Stimulated activated naive B cell treated with anti-CD40 and anti-IgM and Interleukin-4, amounts not matched to agents 10 μg/mL and 1 μg/mL and 100 μg/mL, for 72 hours (primary cell): ENCODE results near the gene XPO6.
"Not testable (repeated sequence)": the region's sequence is repeated elsewhere in the genome, so short reads cannot be mapped to it uniquely, and the experiment has no call there.

Experiments
- ATAC-seq, 2 donors: fragments of 150-1000 bp; cut with Tn5 transposase; replicated peaks; 2 replicates each; pipeline ENCODE4 v1.10.0; 2021; ENCODE audit warnings: moderate library complexity in 1 of 2
- DNase-seq: peaks from one replicate; pipeline ENCODE4 v3.0.0; 2021
- H3K27ac Mint-ChIP-seq: one replicate; pipeline ENCODE4 v1.8.0; 2022; ENCODE audit warnings: mild to moderate bottlenecking, mixed read lengths
- H3K27me3 Mint-ChIP-seq, 2 donors: one replicate each; pipeline ENCODE4 v1.8.0; 2022; ENCODE audit warnings: mixed read lengths in 2 of 2
- H3K36me3 Mint-ChIP-seq, 2 donors: one replicate each; pipeline ENCODE4 v1.8.0; 2022; ENCODE audit warnings: mixed read lengths in 2 of 2, mild to moderate bottlenecking in 1 of 2
- H3K4me1 Mint-ChIP-seq, 2 donors: one replicate each; pipeline ENCODE4 v1.8.0; 2022; ENCODE audit warnings: mixed read lengths in 2 of 2, mild to moderate bottlenecking in 1 of 2
- H3K4me3 Mint-ChIP-seq, 2 donors: one replicate each; pipeline ENCODE4 v1.8.0; 2022; ENCODE audit warnings: mild to moderate bottlenecking in 2 of 2, mixed read lengths in 2 of 2, moderate library complexity in 1 of 2
- H3K9me3 Mint-ChIP-seq, 2 donors: one replicate each; pipeline ENCODE4 v1.8.0; 2022; ENCODE audit warnings: mixed read lengths in 2 of 2, mild to moderate bottlenecking in 1 of 2

The XPO6 gene

DNA sequence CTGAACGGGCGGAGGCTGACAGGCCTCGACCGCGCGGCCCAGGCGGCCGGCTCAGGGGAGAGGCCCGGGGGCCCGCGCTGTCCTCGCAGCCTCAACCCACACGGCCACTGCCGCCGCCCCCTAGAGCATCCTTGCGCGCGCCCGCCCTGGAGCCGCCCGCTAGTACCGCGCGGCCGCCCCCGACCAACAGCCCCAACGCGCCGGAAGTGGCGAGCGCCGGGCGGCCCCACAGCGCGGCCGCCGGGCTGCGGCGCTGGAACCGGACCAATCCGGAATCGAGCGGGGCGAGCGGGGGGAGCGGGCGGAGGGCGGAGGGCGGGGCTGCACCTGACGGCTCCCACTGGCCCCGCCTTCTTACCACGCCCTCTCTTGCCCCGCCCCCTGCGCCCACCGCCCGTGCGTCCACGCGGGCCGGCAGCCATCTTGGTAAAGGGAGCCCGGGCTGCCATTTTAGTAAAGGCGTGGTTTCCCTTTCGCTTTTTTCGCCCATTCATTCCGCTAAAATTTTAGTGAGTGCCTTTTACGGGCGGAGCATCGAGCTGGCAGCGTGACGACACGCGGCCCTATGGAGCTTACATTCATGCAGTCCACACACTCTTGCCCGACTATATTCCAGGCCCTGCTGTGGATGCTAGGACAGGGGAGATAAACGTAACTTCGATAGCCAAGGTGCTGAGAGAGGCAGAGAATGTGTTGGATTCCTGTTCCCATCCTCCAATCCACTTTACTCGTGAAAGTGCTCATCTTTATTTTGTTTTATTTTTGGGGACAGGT lies at the start of gene XPO6:
Gene XPO6, minus strand, starts transcription at position 208 of the 774 bp plus-strand sequence. CDS start 597 bp downstream, outside the sequence.
- Mint-ChIP-seq H3K27ac (peak within 1 kb of the TSS; percentile 96), H3K4me3 (peak within 1 kb of the TSS; percentile 92 to 94), H3K9me3 (peaks cover 2 to 4% of the 10 kb centered on the region in 2 donors), H3K27me3 (no peaks in the 10 kb centered on the region), H3K36me3 (peaks cover 27 to 32% of the 10 kb centered on the region in 2 donors), H3K4me1 (peaks cover 23 to 37% of the 10 kb centered on the region in 2 donors)
- ATAC-seq (peak; percentile 90 to 91), DNase-seq (peak; percentile 95)

- peaks cover 0 to 2% of the 10 kb centered on the region in 2 donors for H3K4me1 Mint-ChIP-seq
- no peak overlapping the region for H3K27ac Mint-ChIP-seq
- H3K27me3 Mint-ChIP-seq = peaks cover 36 to 46% of the 10 kb centered on the region in 2 donors
- H3K9me3 Mint-ChIP-seq = no peaks in the 10 kb centered on the region
- no peak overlapping the region for H3K4me3 Mint-ChIP-seq
- no peaks in the 10 kb centered on the region for H3K36me3 Mint-ChIP-seq
- DNase-seq (no peak), ATAC-seq (no peak)
Measured at GRCh38 chr16:28260193-28260592, 48.4 kb upstream of the XPO6 start.

GRCh38 chr16:28259781-28260150 lies 48.0 kb upstream of the XPO6 start:
- no peak overlapping the region for H3K4me3 Mint-ChIP-seq
- H3K27ac Mint-ChIP-seq = no peak overlapping the region
- peaks cover 33 to 45% of the 10 kb centered on the region in 2 donors for H3K27me3 Mint-ChIP-seq
- H3K36me3 Mint-ChIP-seq = no peaks in the 10 kb centered on the region
- H3K9me3 Mint-ChIP-seq = no peaks in the 10 kb centered on the region
- no peak for ATAC-seq
- DNase-seq = no peak
- H3K4me1 Mint-ChIP-seq = peaks cover 0 to 2% of the 10 kb centered on the region in 2 donors

DNA sequence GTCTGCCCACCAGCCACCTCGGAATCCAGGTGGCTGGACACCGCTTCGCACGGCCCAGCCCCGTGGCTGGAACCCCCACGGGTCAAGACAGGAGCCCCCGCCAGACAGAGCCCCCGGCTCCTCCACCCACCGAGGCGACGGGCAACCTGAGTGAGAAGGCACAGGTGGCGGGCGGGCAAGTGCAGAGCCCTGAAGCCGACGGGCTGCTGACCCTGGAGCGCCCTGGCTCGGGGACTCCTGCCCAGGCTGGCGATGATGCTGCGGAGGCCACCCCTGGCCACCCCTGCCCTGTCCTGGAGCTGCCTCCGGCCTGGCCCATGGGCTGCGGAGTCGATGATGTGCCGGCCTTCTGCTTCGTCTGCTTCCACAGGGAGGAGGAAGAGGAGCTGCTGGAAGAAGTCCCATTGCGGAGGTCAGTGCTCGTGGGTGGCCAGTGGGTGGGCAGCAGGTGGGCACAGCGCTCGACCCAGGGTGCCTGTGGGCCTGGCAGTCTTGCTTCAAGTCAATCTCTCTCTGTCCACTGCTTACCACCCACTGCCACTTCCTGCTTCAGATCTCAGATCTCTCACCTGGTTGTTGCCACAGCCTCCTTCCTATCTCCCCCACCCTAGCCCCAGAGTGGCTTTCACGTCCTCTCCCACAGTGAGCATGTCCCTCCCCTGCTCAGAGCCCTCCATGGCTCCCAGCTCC lies 47.5 kb upstream of the XPO6 start:
- no peak for ATAC-seq
- H3K27ac Mint-ChIP-seq = no peak overlapping the region
- H3K27me3 Mint-ChIP-seq = peaks cover 28 to 39% of the 10 kb centered on the region in 2 donors

DNA sequence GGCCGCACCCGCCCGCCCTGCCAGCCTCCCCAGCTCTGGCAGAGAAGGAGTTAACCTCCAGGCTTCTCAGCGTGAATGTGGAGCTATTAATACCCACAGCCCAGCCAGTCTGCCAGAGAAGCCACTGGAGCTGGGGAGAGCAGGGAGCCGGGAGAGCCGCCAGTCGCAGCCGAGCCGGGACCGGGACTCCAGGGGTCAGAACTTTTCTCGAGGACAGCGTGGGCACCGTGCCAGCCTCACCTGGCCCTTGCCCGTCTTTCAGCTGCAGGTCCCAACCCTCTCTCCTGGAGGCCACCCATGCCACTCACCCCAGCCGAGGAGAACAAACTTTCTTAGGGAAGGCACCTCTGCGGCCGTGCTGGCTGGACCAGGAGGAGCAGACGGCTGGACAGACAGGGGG lies 46.8 kb upstream of the XPO6 start:
- Mint-ChIP-seq H3K4me3 (no peak overlapping the region), H3K27me3 (peaks cover 23 to 34% of the 10 kb centered on the region in 2 donors), H3K36me3 (no peaks in the 10 kb centered on the region), H3K9me3 (no peaks in the 10 kb centered on the region), H3K27ac (no peak overlapping the region), H3K4me1 (no peaks in the 10 kb centered on the region)
- DNase-seq = no peak
- no peak for ATAC-seq

More for the DNA sequence above, 47.5 kb upstream of the XPO6 start:
- no peaks in the 10 kb centered on the region for H3K36me3 Mint-ChIP-seq
- H3K4me1 Mint-ChIP-seq = no peaks in the 10 kb centered on the region
- DNase-seq = no peak
- H3K9me3 Mint-ChIP-seq = no peaks in the 10 kb centered on the region
- no peak overlapping the region for H3K4me3 Mint-ChIP-seq

DNA sequence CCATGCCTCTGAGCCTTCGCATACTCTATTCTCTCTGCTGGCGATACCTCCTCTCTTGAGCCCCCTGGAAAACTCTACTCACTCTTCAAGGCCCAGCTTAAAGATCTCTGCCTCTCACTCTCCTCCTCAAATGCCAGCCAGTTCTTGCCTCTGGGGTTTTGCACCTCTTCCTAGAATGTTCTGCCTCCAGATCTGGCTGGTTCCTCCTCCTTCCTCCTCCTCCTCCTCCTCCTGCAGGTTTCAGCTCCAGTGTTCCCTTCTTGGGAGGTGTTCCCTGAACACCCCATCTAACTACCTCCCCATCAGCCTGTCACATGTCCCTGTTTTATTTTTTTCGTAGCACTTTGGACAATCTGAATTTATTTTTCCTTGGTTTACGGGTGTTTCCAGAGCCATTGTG lies 45.5 kb upstream of the XPO6 start:
- no peak overlapping the region for H3K4me3 Mint-ChIP-seq
- H3K36me3 Mint-ChIP-seq = no peaks in the 10 kb centered on the region
- H3K27me3 Mint-ChIP-seq = peaks cover 19 to 34% of the 10 kb centered on the region in 2 donors
- no peaks in the 10 kb centered on the region for H3K4me1 Mint-ChIP-seq
- ATAC-seq (no peak), DNase-seq (no peak)
- H3K27ac Mint-ChIP-seq = no peak overlapping the region
- peaks cover 3 to 8% of the 10 kb centered on the region in 2 donors for H3K9me3 Mint-ChIP-seq

DNA sequence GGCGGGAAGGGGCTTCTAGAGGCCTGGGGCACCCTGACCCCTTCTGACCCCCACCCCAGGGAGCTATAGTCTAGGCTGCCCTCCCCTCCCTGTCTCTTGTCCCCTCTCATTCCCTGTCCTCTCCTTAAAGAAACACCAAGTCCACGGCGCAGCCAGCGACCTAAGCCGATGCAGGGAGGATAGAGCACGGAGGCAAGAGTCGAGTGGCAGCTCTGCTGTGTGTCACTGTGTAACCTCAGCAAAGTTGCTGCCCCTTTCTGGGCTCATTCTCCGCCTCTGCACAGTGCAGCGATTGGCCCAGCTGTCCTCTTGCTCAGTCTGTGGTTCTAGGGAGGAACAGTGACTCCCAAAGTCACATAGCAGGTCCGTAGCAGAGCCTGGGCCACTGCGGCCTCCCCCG lies 44.1 kb upstream of the XPO6 start:
- Mint-ChIP-seq H3K27me3 (peaks cover 23 to 34% of the 10 kb centered on the region in 2 donors), H3K36me3 (no peaks in the 10 kb centered on the region), H3K9me3 (peaks cover 3 to 11% of the 10 kb centered on the region in 2 donors), H3K4me3 (no peak overlapping the region), H3K27ac (no peak overlapping the region), H3K4me1 (no peaks in the 10 kb centered on the region)
- ATAC-seq = no peak
- no peak for DNase-seq

GRCh38 chr16:28254158-28254557 lies 42.4 kb upstream of the XPO6 start:
- H3K27me3 Mint-ChIP-seq = peaks cover 16 to 22% of the 10 kb centered on the region in 2 donors
- H3K36me3 Mint-ChIP-seq = no peaks in the 10 kb centered on the region
- DNase-seq (no peak), ATAC-seq (no peak)
- peaks cover 3 to 11% of the 10 kb centered on the region in 2 donors for H3K9me3 Mint-ChIP-seq
- no peak overlapping the region for H3K4me3 Mint-ChIP-seq
- H3K27ac Mint-ChIP-seq = no peak overlapping the region
- no peaks in the 10 kb centered on the region for H3K4me1 Mint-ChIP-seq

GRCh38 chr16:28250999-28251398 lies 39.2 kb upstream of the XPO6 start:
- Mint-ChIP-seq H3K36me3 (no peaks in the 10 kb centered on the region), H3K4me1 (no peaks in the 10 kb centered on the region), H3K27me3 (peaks cover 7 to 8% of the 10 kb centered on the region in 2 donors), H3K27ac (no peak overlapping the region), H3K4me3 (no peak overlapping the region), H3K9me3 (peaks cover 3 to 11% of the 10 kb centered on the region in 2 donors)
- DNase-seq = no peak
- ATAC-seq = no peak

- not testable (repeated sequence) for H3K27me3 Mint-ChIP-seq, H3K36me3 Mint-ChIP-seq, H3K4me3 Mint-ChIP-seq, DNase-seq, H3K4me1 Mint-ChIP-seq, ATAC-seq, H3K27ac Mint-ChIP-seq
- H3K9me3 Mint-ChIP-seq = peaks cover 3 to 11% of the 10 kb centered on the region in 2 donors
Measured at GRCh38 chr16:28249483-28249882, 37.7 kb upstream of the XPO6 start.

- Mint-ChIP-seq H3K9me3 (peaks cover 0 to 4% of the 10 kb centered on the region in 2 donors), H3K36me3 (no peaks in the 10 kb centered on the region), H3K27ac (no peak overlapping the region), H3K4me3 (no peak overlapping the region), H3K27me3 (peaks cover 0 to under 1% of the 10 kb centered on the region in 2 donors), H3K4me1 (peaks cover 8 to 25% of the 10 kb centered on the region in 2 donors)
- DNase-seq (no peak), ATAC-seq (no peak)
Measured at GRCh38 chr16:28241924-28242323, 30.2 kb upstream of the XPO6 start.

DNA sequence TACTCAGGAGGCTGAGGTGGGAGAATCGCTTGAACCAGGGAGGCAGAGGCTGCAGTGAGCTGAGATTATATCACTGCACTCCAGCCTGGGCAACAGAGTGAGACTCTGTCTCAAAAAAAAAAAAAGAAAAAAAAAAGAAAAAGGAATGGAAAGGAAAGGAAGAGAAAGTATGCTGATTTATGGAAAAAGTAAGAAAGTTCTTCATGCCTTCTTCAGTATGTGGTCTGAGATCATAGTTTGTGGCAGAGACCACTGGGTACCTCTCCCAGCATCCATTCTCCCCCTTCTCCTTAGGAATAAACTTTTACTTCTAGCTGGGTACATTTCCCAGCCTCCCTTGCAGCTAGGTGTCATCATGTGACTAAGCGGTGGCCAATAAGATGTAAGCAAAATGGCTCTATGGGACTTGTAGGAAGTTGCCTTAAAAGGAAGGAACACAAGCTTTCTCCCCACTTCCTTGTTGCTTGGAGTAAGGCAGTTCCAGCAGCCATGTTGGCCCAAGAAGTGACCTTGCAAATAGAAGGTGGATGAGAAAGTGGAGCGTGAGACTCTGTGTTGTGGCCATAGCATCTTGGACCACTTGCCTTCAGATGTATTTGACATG lies 26.1 kb upstream of the XPO6 start:
- Mint-ChIP-seq H3K4me3 (no peak overlapping the region), H3K9me3 (peaks cover 0 to 6% of the 10 kb centered on the region in 2 donors), H3K4me1 (peaks cover 8 to 16% of the 10 kb centered on the region in 2 donors), H3K27me3 (peaks cover 7 to 8% of the 10 kb centered on the region in 2 donors), H3K27ac (no peak overlapping the region), H3K36me3 (no peaks in the 10 kb centered on the region)
- ATAC-seq (no peak), DNase-seq (no peak)

DNA sequence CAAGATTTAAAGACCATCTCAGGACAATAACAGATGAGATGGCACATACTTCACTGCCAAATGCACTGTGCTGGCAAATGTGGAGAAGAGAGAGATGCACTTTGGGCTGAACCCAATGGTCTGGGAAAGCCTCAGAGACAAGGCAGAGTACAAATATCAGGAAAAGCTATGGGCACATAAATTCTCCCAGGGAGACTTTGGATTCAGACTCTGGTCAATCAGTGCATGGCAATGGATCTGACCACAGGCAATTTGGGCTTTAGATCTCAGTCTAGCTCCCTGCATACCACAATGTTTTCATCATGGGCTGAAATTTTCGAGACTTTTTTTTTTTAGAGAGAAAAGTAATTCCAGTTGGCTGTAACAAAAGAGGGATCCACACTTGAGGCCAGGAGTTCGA lies 20.0 kb upstream of the XPO6 start:
- Mint-ChIP-seq H3K27ac (no peak overlapping the region), H3K9me3 (peaks cover 0 to 2% of the 10 kb centered on the region in 2 donors), H3K4me3 (no peak overlapping the region), H3K36me3 (no peaks in the 10 kb centered on the region), H3K27me3 (peaks cover 5 to 11% of the 10 kb centered on the region in 2 donors), H3K4me1 (no peaks in the 10 kb centered on the region)
- DNase-seq (no peak), ATAC-seq (no peak)

GRCh38 chr16:28223909-28224308 lies 12.1 kb upstream of the XPO6 start:
- H3K4me3 Mint-ChIP-seq = not testable (repeated sequence)

More at GRCh38 chr16:28223909-28224308, 12.1 kb upstream of the XPO6 start:
- not testable (repeated sequence) for DNase-seq, H3K9me3 Mint-ChIP-seq, ATAC-seq, H3K27ac Mint-ChIP-seq, H3K36me3 Mint-ChIP-seq, H3K27me3 Mint-ChIP-seq, H3K4me1 Mint-ChIP-seq
